Stimulated activated naive CD8-positive, alpha-beta T cell treated with anti-CD3 and anti-CD28 coated beads, Interleukin-15, amount 100 ng/mL, for 72 hours (primary cell): ENCODE data around the gene ZFYVE9.
"Not testable (repeated sequence)": the region's sequence is repeated elsewhere in the genome, so short reads cannot be mapped to it uniquely, and the experiment has no call there.

Experiments used
- ATAC-seq: fragments of 150-1000 bp; cut with Tn5 transposase; 2 replicates; pipeline ENCODE4 v1.10.0; 2021; ENCODE audit warnings: mild to moderate bottlenecking, moderate library complexity
- DNase-seq, 2 donors: peaks; one replicate each; pipeline ENCODE4 v3.0.0; 2021 to 2022
- H3K27ac Mint-ChIP-seq, 2 donors: one replicate each; pipeline ENCODE4 v1.8.0; 2022; ENCODE audit warnings: mild to moderate bottlenecking in 2 of 2, mixed read lengths in 2 of 2, moderate library complexity in 2 of 2
- H3K27me3 Mint-ChIP-seq: one replicate; pipeline ENCODE4 v1.8.0; 2022; ENCODE audit warnings: mixed read lengths
- H3K4me1 Mint-ChIP-seq: one replicate; pipeline ENCODE4 v1.8.0; 2022; ENCODE audit warnings: mild to moderate bottlenecking, mixed read lengths
- H3K4me3 Mint-ChIP-seq, 2 donors: one replicate each; pipeline ENCODE4 v1.8.0; 2022; ENCODE audit warnings: mild to moderate bottlenecking in 2 of 2, mixed read lengths in 2 of 2, moderate library complexity in 1 of 2
- H3K9me3 Mint-ChIP-seq, 2 donors: one replicate each; pipeline ENCODE4 v1.8.0; 2022; ENCODE audit warnings: mixed read lengths in 2 of 2

Gene ZFYVE9, protein sequence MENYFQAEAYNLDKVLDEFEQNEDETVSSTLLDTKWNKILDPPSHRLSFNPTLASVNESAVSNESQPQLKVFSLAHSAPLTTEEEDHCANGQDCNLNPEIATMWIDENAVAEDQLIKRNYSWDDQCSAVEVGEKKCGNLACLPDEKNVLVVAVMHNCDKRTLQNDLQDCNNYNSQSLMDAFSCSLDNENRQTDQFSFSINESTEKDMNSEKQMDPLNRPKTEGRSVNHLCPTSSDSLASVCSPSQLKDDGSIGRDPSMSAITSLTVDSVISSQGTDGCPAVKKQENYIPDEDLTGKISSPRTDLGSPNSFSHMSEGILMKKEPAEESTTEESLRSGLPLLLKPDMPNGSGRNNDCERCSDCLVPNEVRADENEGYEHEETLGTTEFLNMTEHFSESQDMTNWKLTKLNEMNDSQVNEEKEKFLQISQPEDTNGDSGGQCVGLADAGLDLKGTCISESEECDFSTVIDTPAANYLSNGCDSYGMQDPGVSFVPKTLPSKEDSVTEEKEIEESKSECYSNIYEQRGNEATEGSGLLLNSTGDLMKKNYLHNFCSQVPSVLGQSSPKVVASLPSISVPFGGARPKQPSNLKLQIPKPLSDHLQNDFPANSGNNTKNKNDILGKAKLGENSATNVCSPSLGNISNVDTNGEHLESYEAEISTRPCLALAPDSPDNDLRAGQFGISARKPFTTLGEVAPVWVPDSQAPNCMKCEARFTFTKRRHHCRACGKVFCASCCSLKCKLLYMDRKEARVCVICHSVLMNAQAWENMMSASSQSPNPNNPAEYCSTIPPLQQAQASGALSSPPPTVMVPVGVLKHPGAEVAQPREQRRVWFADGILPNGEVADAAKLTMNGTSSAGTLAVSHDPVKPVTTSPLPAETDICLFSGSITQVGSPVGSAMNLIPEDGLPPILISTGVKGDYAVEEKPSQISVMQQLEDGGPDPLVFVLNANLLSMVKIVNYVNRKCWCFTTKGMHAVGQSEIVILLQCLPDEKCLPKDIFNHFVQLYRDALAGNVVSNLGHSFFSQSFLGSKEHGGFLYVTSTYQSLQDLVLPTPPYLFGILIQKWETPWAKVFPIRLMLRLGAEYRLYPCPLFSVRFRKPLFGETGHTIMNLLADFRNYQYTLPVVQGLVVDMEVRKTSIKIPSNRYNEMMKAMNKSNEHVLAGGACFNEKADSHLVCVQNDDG (N-terminal part only)

DNA sequence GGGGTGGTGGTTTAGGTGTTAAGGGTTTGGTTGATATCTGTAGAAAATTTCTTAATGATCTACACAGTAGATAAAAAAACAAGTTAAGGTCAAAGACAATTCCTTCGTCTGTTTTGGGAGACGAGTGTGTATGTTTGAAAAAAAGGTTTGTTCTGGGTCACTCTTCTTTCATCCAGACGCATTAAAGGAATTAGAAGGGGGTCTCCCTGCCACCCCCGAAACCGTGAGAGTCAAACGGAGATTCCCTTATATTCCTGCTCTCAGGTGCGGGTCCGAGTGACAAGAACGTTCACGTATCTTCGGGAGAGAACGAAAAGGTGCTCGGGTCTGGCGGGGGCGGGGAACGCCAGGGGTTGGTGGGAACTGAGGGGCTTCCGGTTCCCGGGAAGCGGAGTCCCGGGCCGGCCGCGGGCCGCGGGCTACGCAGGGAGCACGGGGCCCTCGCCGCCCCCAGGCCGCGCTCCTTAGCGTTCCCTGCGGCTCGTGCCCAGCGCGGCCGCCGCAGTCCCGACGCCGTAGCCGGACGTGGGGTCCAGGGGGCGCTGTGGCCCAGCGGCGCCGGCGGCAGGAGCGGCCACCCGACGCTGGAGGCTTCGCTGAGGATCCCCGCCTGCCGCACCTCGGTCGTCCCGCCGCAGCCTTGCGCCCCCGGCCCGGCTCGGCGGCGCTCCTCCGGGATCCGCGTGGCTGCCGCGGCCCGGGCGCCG, at the start of gene ZFYVE9:
ZFYVE9 (plus strand) TSS at position 577 of the 707 bp plus-strand sequence. CDS start 91,118 bp downstream, outside the sequence.
- peak; percentile 73 to 81 for DNase-seq
- H3K4me1 Mint-ChIP-seq: peaks cover 48% of the 10 kb centered on the region
- H3K4me3 Mint-ChIP-seq: peak within 1 kb of the TSS; percentile 82 to 85
- no peaks in the 10 kb centered on the region for H3K27me3 Mint-ChIP-seq
- peaks cover 0 to 5% of the 10 kb centered on the region in 2 donors for H3K9me3 Mint-ChIP-seq
- ATAC-seq: peak; percentile 78
- H3K27ac Mint-ChIP-seq: peak within 1 kb of the TSS; percentile 89 to 94

DNA sequence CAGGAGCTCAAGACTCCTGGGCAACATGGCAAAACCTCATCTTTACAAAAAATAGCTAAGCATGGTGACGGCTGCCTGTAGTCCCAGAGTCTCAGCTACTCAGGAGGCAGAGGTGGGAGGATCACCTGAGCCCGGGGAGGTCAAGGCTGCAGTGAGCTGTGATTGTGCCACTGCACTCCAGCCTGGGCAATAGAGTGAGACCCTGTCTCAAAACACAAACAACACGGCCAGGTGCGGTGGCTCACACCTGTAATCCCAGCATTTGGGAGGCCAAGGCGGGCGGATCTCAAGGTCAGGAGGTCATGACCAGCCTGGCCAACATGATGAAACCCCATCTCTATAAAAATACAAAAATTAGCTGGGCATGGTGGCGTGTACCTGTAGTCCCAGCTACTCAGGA, 47.6 kb upstream of the ZFYVE9 start:
- not testable (repeated sequence) for DNase-seq, H3K9me3 Mint-ChIP-seq, ATAC-seq, H3K4me3 Mint-ChIP-seq, H3K27ac Mint-ChIP-seq, H3K27me3 Mint-ChIP-seq, H3K4me1 Mint-ChIP-seq

DNA sequence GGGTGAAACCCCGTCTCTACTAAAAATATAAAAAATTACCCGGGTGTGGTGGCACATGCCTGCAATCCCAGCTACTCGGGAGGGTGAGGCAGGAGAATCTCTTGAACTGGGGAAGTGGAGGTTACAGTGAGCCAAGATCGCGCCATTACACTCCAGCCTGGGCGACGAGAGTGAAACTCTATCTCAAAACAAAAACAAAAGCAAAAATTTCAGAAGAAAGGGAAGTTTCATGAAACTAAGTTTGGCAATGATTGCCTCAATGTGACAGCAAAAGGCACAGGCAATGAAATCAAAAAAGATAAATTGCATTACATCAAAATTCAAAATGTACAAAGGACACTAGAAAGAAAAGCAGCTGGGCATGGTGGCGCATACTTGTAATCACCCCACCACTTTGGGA, 45.7 kb upstream of the ZFYVE9 start:
- H3K27me3 Mint-ChIP-seq: no peaks in the 10 kb centered on the region
- H3K4me1 Mint-ChIP-seq: no peaks in the 10 kb centered on the region
- no peak overlapping the region for H3K27ac Mint-ChIP-seq
- DNase-seq (no peak), ATAC-seq (no peak)
- H3K9me3 Mint-ChIP-seq: no peaks in the 10 kb centered on the region
- H3K4me3 Mint-ChIP-seq: no peak overlapping the region

DNA sequence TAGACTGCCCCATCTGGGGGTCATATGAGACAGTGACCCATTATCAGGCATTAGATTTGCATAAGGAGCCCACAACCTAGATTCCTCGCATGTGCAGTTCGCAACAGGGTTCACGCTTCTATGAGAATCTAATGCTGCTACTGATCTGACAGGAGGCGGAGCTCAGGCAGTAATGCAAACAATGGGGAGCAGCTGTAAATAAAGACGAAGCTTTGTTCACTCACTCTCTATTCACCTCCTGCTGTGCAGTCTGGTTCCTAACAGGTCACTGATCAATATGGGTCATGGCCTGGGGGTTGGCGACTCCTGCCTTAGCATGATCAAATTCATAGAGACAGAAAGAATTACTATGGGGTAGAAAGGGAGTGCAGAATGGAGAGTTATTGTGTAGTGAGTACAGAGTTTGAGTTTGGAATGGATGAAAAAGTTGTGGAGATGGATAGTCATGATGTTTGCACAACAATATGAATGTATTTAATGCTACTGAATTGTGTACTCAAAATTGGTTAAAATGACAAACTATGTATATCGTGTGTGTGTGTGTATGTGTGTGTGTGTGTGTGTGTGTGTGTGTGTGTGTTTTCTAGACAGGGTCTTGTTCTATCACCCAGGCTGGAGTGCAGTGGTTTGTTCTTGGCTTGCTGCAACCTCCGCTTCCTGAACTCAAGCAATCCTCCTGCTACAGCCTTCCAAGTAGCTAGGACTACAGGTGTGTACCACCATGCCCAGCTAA, 43.6 kb upstream of the ZFYVE9 start:
- Mint-ChIP-seq H3K4me3 (no peak overlapping the region), H3K9me3 (no peaks in the 10 kb centered on the region), H3K4me1 (peaks cover 15% of the 10 kb centered on the region), H3K27me3 (no peaks in the 10 kb centered on the region), H3K27ac (no peak overlapping the region)
- ATAC-seq (no peak), DNase-seq (no peak)

DNA sequence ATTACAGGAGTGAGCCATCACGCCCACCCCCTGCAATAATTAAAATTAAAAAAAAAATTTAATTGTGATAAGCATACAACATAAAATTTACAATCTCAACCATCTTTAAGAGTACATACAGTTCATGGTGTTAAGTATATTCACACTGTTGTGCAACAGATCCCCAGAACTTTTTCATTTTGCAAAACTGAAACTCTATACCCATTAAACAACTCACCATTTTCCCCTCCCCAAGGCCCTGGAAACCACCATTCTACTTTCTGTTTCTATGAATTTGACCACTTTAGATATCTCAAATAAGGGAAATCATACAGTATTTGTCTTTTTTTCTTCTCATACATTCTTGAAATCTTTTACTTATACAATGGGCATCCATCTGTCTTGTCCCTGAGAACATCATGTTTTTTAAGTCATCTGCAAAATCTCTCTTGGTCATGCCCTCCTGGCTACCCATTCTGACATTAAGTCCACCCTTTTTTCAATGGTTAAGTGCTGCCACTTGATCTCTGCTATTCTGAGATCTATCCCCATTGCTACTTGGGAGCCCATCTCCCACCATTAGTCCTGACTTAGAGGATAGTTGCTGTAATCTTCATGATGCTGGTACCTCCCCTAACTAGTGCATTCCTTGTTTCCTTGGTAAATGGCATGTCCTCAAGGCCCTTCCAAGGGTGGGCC, 39.4 kb upstream of the ZFYVE9 start:
- no peaks in the 10 kb centered on the region for H3K9me3 Mint-ChIP-seq
- H3K27me3 Mint-ChIP-seq: no peaks in the 10 kb centered on the region
- ATAC-seq: peak; percentile 92
- peak overlapping the region in 1 of 2 donors; percentile 30 for H3K27ac Mint-ChIP-seq
- DNase-seq: peak in 1 of 2 donors; percentile 25
- peak overlapping the region; percentile 2 to 8 for H3K4me3 Mint-ChIP-seq
- peaks cover 16% of the 10 kb centered on the region for H3K4me1 Mint-ChIP-seq

DNA sequence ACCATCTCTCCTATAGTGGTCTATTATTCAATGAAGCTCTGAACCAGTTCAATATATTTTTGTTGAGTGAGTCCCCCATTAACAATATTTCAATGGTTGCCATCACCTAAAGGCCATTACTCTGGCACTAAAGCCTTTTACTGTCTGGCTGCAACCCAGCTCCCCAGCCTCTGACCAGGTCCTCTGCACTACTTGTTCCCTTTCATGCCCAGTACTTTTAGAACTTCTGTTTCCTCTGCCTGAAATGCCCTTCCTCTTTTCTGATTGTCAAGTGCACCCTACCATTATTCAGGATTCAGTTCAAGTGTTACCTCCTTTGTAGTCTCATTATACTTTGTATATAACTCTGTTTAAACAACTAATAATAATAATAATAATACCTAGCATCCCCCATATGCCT, 30.4 kb upstream of the ZFYVE9 start:
- Mint-ChIP-seq H3K4me1 (no peaks in the 10 kb centered on the region), H3K27me3 (peaks cover 7% of the 10 kb centered on the region), H3K27ac (no peak overlapping the region), H3K4me3 (no peak overlapping the region), H3K9me3 (no peaks in the 10 kb centered on the region)
- DNase-seq (no peak), ATAC-seq (no peak)

DNA sequence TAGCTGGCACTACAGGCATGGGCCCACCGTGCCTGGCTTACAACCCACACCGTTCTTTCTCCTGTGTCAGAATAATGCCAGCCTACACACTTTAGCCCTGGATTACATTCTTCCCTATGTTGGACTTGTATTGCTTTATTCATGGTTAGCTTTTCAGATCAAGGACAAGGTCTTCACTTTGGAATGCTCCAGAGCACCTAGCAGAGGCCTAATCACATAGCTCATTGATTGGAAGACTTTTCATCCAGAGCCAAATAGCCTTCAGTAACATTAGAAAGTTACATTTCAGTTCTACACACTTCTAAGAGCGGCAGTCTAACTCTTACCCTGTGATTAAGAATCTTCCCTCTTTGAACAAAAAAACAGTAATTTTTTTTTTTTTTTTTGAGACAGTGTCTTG, 29.4 kb upstream of the ZFYVE9 start:
- DNase-seq (no peak), ATAC-seq (no peak)
- peaks cover 2% of the 10 kb centered on the region for H3K4me1 Mint-ChIP-seq
- peak overlapping the region in 1 of 2 donors; percentile 62 for H3K27ac Mint-ChIP-seq
- H3K27me3 Mint-ChIP-seq: peaks cover 7% of the 10 kb centered on the region
- no peak overlapping the region for H3K4me3 Mint-ChIP-seq
- no peaks in the 10 kb centered on the region for H3K9me3 Mint-ChIP-seq

DNA sequence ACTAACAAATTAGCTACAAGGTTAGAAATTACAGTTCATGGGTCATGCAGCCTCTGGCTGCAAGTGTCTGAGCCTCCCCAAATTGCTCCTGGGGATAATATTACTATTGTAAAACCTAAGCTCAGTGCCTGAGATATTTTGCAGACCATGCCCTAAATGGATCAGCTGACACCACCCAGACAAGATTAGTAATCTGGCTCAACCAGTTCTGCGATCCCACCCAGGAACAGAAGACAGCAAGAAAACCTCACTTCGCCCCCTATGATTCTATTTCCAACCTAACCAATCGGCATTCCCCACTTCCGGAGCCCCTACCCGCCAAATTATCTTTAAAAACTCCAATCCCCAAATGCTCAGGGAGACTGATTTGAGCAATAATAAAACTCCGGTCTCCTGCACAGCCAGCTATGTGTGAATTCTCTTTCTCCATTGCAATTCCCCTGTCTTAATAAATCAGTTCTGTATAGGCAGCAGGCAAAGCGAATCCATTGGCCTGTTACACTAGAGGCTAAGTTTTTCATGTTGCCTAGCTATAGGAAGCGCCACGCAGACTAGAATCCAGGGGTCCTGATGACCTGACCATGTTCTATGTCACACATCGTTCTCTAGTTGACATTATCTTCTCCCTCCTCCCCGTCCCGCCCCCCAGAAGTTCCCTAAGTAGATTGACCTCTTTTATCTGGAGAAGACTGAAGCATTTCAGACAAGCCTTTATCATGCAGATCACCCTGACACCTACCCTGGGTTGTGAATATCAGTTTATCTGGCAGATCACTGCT, 22.4 kb upstream of the ZFYVE9 start:
- Mint-ChIP-seq H3K4me3 (no peak overlapping the region), H3K4me1 (peaks cover 5% of the 10 kb centered on the region), H3K27me3 (peaks cover 5% of the 10 kb centered on the region), H3K27ac (no peak overlapping the region), H3K9me3 (no peaks in the 10 kb centered on the region)
- no peak for DNase-seq
- no peak for ATAC-seq

DNA sequence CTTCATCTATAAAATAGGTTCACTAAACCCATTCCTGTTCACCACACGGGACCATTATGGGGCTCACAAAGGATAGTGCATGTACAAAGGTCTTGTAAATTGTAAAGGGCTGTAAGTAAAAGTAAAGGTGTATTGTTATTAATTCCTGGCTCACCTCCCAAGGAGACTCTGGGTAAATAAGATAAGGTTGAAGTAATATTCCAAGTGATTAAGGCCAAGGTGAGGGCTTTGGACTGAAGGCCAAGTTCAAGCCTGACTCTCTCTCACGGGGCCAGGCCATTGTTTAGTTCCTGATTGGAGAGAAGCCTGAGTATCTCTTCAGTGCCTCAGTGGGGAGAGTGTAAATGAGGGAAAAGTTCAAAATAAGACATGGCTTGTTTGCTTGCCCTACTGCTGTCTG, 19.5 kb upstream of the ZFYVE9 start:
- ATAC-seq (no peak), DNase-seq (no peak)
- Mint-ChIP-seq H3K27me3 (peaks cover 5% of the 10 kb centered on the region), H3K27ac (no peak overlapping the region), H3K4me1 (peaks cover 11% of the 10 kb centered on the region), H3K9me3 (no peaks in the 10 kb centered on the region), H3K4me3 (no peak overlapping the region)

DNA sequence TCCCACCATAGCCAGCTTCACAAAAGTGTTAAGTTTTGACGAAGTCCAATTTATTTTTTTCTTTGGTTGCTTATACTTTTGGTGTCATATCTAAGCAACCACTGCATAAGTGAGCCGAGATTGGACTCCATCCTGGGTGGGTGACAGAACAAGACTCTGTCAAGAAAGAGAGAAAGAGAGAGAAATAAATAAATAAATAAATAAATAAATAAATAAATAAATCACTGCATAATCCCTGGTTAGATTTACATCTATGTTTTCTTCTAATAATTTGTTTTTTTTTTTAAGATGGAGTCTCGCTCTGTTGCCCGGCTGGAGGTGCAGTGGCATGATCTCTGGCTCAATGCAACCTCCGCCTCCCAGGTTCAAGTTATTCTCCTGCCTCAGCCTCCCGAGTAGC, 18.3 kb upstream of the ZFYVE9 start:
- no peak overlapping the region for H3K4me3 Mint-ChIP-seq
- no peaks in the 10 kb centered on the region for H3K9me3 Mint-ChIP-seq
- peaks cover 11% of the 10 kb centered on the region for H3K27me3 Mint-ChIP-seq
- peaks cover 7% of the 10 kb centered on the region for H3K4me1 Mint-ChIP-seq
- DNase-seq (no peak), ATAC-seq (no peak)
- no peak overlapping the region for H3K27ac Mint-ChIP-seq

DNA sequence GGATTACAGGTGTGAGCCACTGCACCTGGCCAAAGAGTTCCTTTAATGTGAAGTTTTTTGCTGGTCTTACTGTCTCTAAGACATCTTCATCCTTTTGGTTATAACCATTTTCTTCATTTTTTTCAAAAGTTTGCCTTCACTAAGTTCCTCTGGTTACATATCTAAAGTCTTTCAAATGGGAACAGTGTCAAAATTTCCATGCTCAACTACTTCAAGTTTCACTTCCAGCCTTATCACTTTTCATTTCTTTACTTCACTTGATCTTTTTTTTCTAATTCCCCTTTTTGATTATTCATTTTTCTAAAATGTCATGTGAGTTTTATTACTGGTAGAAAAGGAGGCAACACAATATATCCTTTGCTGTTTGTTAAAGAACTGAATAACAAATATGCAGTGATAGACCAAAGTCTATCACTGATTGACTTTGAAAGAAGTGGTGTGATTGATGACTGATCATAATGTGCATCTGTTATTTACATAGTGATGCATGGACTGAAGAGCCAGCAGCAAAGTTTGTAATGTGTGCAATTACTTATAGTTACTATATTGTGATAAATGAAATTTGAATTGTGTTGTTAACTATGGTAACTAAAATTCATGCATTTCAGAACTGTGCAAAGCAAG, 16.0 kb upstream of the ZFYVE9 start:
- peaks cover 7% of the 10 kb centered on the region for H3K4me1 Mint-ChIP-seq
- H3K27ac Mint-ChIP-seq: peak overlapping the region in 1 of 2 donors; percentile 60
- no peak for DNase-seq
- H3K4me3 Mint-ChIP-seq: no peak overlapping the region
- H3K27me3 Mint-ChIP-seq: peaks cover 18% of the 10 kb centered on the region
- no peaks in the 10 kb centered on the region for H3K9me3 Mint-ChIP-seq
- no peak for ATAC-seq

DNA sequence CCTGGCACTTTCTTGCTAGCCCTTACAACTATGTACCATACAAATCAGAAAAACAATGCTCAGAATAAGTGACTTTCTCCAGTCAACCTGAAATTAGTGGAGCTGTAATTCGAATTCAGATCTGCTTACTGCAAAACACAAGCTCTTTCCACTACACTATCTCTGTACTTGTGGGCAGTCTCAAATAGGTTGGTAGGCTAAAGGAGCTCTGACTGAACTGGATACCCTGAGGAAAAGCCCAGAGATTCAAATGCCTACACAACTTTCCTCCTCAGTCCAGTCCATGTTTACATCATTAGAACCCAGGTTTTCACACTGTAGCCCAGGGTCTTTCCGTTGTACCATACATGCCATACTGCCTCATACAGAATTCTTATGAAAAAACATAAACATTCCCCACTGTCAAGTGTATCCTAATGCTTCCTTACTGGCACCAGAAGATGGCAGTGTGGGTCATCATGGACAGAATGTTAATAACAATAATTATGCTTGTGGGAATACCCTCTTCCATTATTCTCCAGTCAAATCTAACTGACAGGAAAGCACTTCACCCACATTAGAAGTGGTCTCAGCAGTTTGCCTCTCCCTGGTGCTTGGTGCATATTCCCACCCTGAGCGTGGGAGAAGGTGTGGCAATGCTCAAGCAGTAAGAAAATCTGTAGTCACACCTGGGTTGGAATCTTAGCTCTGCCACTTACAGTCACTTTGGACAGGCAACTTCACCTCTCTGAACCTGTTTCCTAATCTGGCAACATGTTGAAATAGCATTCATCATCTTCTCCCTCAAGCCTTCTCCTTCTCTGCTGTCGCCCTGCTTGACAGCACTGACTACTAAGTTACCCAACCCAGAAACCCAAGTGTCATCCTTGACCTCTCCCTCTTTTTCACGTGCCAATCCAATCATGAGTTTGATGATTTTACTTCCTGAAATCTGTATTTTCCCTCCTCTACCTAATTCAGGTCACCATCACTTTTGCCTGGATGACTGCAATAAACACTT, 14.4 kb upstream of the ZFYVE9 start:
- DNase-seq (no peak), ATAC-seq (peak; percentile 63)
- Mint-ChIP-seq H3K4me1 (peaks cover 7% of the 10 kb centered on the region), H3K4me3 (no peak overlapping the region), H3K9me3 (no peaks in the 10 kb centered on the region), H3K27ac (no peak overlapping the region), H3K27me3 (peaks cover 18% of the 10 kb centered on the region)
